Measurements from ENCODE around the gene PALD1.

PALD1 gene

GRCh38 chr10:70571236-70571635 lies 92.7 kb downstream of the PALD1 start:
- H3K4me3 ChIP-seq (ENCODE audit: low read depth, low read length), result no peak overlapping the region
- in situ Hi-C loops (cut with HindIII; ENCODE audit: low sequenced_read_pairs), result no loop called here
- DNase-seq (ENCODE audit: low read depth), result no peak
- no peak for TF ChIP-seq CTCF (IDR thresholded peaks at IDR 0.05; ENCODE audit: low read depth, low read length, missing control alignments)

DNA sequence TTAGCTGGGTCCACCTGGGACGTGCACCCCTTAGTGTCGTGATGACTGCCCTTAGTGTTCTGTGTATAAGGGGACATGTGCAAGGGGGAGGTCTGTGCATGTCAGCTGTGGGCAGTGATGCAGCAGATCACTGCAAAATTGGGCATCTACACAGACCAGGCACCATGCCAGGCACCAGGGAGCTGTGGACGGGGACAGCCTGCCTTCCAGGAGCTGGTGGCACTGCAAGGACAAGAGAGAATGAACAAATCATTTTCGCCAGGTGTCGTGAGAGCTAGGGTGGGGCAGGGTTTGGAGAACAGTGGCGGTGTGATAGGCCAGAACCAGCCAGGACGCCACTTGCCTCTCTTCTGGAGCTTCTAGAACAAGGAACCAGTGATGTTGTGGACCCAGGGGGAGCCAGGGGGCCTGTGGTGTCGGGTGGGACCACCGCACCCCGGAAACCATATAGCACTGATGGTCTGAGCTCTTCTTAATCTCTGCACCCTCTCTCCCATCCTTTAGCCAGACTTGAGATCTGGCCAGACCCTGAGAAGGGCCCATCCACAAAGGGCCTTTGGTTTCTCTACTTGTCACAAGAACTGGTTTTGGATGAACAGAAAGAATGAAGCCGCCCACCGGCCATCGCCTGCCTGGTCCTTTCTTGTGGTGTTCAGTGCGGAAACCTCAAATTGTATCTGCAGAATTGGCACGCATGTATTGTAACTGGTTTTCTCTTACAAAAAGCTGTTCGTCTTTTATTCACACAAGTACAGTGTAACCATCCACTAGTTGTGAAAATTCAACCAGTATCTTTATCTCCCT lies 93.3 kb downstream of the PALD1 start:
- in situ Hi-C loops (cut with HindIII; ENCODE audit: low sequenced_read_pairs), result no loop called here
- DNase-seq (ENCODE audit: low read depth), result no peak
- H3K4me3 ChIP-seq (ENCODE audit: low read depth, low read length), result no peak overlapping the region
- TF ChIP-seq CTCF (IDR thresholded peaks at IDR 0.05; ENCODE audit: low read depth, low read length, missing control alignments), result no peak

GRCh38 chr10:70573599-70574506 lies 95.3 kb downstream of the PALD1 start:
- H3K4me3 ChIP-seq (ENCODE audit: low read depth, low read length), result no peak overlapping the region
- in situ Hi-C loops (cut with HindIII; ENCODE audit: low sequenced_read_pairs), result no loop called here
- no peak for TF ChIP-seq CTCF (IDR thresholded peaks at IDR 0.05; ENCODE audit: low read depth, low read length, missing control alignments)
- DNase-seq (ENCODE audit: low read depth), result no peak

DNA sequence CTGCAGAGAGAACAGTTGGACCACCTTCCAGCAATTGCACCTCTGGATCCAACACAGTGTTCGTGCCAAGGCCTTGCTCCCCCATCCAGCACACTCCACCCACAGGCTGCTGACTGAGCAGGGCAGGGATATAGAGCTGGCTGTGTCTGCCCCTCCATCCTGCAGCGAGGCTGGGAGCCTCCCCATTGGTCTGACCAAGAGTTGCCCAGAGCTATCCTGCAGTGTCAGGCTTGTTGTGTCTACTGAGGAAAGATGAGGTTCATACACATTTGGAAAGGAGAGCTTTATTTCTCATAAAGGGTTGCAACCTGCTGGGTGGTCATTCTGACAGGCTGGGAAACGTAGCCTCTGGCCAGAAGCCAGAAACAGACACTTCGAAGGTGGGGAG lies 96.9 kb downstream of the PALD1 start:
- no peak for TF ChIP-seq CTCF (IDR thresholded peaks at IDR 0.05; ENCODE audit: low read depth, low read length, missing control alignments)
- in situ Hi-C loops (cut with HindIII; ENCODE audit: low sequenced_read_pairs), result loop anchor here (5.0 kb wide), 2 partner anchors 53 to 82 kb away; no protein-coding TSS in a partner anchor
- H3K4me3 ChIP-seq (ENCODE audit: low read depth, low read length), result no peak overlapping the region
- no peak for DNase-seq (ENCODE audit: low read depth)

DNA sequence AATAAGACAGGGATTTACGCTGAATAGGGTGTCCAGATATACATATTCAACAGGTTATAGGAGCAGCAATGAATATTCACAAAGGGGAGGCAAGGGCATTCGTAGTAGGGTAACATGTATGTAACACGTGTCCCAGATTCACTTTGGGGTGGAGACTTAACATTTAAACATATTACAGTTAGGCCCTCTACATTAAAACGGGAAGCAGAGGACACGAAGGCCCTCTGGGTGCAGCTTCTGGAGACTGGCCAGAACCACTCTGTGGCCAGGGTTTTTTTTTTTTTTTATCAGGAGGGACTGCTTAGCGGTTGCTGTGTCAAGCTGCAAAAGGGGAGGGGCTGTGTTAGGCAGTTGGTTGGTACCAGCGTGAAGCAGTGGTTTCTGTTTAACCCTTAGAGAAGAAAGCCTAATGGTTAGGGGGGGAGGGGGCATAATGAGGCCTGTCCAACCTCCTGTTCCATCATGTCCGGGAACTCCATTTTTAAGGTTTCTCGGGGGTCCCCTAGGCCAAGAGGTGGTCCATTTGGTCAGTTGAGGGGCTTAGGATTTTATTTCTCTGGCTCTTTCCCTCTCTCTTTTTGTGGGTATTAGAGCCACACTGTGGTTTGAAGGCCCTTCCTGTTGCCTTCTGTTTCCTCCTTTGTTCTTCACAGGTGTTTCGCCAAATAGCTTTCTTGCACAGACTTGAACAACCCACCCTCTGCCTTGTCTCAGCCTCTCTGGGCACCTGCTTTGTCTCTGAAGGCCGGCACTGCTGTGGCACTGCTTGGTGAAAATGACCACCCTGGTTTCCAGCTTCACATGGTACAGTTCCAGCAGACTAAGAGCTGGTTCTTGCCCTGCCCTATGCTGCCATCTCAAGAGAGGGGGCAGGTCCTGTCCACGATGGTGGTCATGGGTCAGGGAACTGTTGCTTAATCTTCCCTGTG lies 97.6 kb downstream of the PALD1 start:
- no peak for TF ChIP-seq CTCF (IDR thresholded peaks at IDR 0.05; ENCODE audit: low read depth, low read length, missing control alignments)
- H3K4me3 ChIP-seq (ENCODE audit: low read depth, low read length), result no peak overlapping the region
- in situ Hi-C loops (cut with HindIII; ENCODE audit: low sequenced_read_pairs), result loop anchor here (5.0 kb wide), 2 partner anchors 54 to 81 kb away; no protein-coding TSS in a partner anchor
- no peak for DNase-seq (ENCODE audit: low read depth)

Data from astrocyte of the cerebellum (primary cell).